Measurements from ENCODE around the gene DMC1.

The DMC1 gene

DNA sequence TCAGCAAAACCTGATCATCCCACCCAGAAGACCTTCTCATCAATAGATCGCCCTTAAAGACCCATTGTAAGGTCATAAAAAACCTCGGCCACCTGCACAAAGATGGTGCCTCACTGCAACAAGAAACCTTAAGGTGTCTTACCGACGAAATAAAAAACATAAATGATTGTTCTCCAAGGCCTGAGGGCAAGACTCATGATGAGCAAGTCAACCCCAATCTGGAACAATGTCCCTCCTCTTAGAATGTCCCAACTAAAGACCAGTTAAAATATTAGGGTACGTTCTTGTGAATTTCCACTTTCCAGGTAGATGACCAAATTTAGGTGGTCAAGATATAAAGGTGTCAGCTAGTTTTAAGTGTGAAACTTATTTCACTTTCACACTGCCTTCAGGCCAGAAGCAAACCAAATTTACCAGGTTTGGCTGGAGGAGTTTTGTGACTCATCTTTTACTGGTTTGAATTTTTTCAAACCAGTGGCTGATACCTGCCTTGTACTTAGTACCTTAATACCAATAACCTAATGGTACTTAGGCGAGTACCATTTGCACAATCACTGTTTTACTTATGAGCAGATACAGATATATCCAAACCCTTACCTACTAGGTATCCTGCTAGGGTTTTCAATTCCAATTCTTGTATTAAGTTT lies 87.2 kb downstream of the DMC1 start:
- no peak for DNase-seq
- H3K4me3 ChIP-seq (ENCODE audit: low read length), result no peak overlapping the region
- H3K4me2 ChIP-seq (ENCODE audit: low read depth, low read length), result no peak overlapping the region
- H3K27ac ChIP-seq (ENCODE audit: low read length), result no peak overlapping the region
- peaks cover 12% of the 10 kb centered on the region for H3K79me2 ChIP-seq (ENCODE audit: low read length)
- peaks cover 23% of the 10 kb centered on the region for H3K36me3 ChIP-seq (replicated peaks; ENCODE audit: insufficient read depth, low read length)
- peaks cover 9% of the 10 kb centered on the region; the same call in 1 of the 2 replicates for H3K4me1 ChIP-seq (ENCODE audit: low read length)
- no peak overlapping the region for H3K9ac ChIP-seq (ENCODE audit: low read length)
- peaks cover 50% of the 10 kb centered on the region for H3F3A ChIP-seq (ENCODE audit: insufficient read depth, low read length)
- H4K20me1 ChIP-seq (ENCODE audit: insufficient read depth, low read length), result no peaks in the 10 kb centered on the region; the same call in 1 of the 2 replicates
- TF ChIP-seq EZH2 (optimal IDR thresholded peaks at IDR 0.05; ENCODE audit: low read depth, low read length) (no peak), EZH2phosphoT487 (IDR thresholded peaks at IDR 0.05; ENCODE audit: low read length) (no peak), CTCF (IDR thresholded peaks at IDR 0.05; ENCODE audit: low read length) (no peak)
- no peaks in the 10 kb centered on the region for H3K9me2 ChIP-seq (replicated peaks; ENCODE audit: insufficient read depth, low read length)
- H2AFZ ChIP-seq (ENCODE audit: low read length), result no peak overlapping the region
- H3K27me3 ChIP-seq (replicated peaks; ENCODE audit: insufficient read depth, low read length), result no peaks in the 10 kb centered on the region
- no peaks in the 10 kb centered on the region for H3K9me3 ChIP-seq (replicated peaks; ENCODE audit: insufficient read depth, low read length)

- Histone ChIP-seq H3K4me3 (ENCODE audit: low read length) (no peak overlapping the region), H4K20me1 (ENCODE audit: insufficient read depth, low read length) (no peaks in the 10 kb centered on the region), H3K4me1 (ENCODE audit: low read length) (peaks cover 9% of the 10 kb centered on the region; the same call in 1 of the 2 replicates), H3F3A (ENCODE audit: insufficient read depth, low read length) (peaks cover 49% of the 10 kb centered on the region), H3K79me2 (ENCODE audit: low read length) (0 out of 2 replicates have a peak, but pooled peaks cover 8% of the 10 kb centered on the region), H2AFZ (ENCODE audit: low read length) (no peak overlapping the region), H3K36me3 (replicated peaks; ENCODE audit: insufficient read depth, low read length) (peaks cover 21% of the 10 kb centered on the region; the same call in 1 of the 2 replicates), H3K9me2 (replicated peaks; ENCODE audit: insufficient read depth, low read length) (no peaks in the 10 kb centered on the region), H3K9me3 (replicated peaks; ENCODE audit: insufficient read depth, low read length) (no peaks in the 10 kb centered on the region), H3K27me3 (replicated peaks; ENCODE audit: insufficient read depth, low read length) (no peaks in the 10 kb centered on the region), H3K27ac (ENCODE audit: low read length) (no peak overlapping the region), H3K4me2 (ENCODE audit: low read depth, low read length) (no peak overlapping the region), H3K9ac (ENCODE audit: low read length) (no peak overlapping the region)
- no peak for TF ChIP-seq EZH2phosphoT487 (IDR thresholded peaks at IDR 0.05; ENCODE audit: low read length)
- TF ChIP-seq CTCF (IDR thresholded peaks at IDR 0.05; ENCODE audit: low read length), result no peak
- TF ChIP-seq EZH2 (optimal IDR thresholded peaks at IDR 0.05; ENCODE audit: low read depth, low read length), result no peak
- DNase-seq, result no peak
These were observed 88.1 kb downstream of the DMC1 start for GRCh38 chr22:38481871-38482332.

DNA sequence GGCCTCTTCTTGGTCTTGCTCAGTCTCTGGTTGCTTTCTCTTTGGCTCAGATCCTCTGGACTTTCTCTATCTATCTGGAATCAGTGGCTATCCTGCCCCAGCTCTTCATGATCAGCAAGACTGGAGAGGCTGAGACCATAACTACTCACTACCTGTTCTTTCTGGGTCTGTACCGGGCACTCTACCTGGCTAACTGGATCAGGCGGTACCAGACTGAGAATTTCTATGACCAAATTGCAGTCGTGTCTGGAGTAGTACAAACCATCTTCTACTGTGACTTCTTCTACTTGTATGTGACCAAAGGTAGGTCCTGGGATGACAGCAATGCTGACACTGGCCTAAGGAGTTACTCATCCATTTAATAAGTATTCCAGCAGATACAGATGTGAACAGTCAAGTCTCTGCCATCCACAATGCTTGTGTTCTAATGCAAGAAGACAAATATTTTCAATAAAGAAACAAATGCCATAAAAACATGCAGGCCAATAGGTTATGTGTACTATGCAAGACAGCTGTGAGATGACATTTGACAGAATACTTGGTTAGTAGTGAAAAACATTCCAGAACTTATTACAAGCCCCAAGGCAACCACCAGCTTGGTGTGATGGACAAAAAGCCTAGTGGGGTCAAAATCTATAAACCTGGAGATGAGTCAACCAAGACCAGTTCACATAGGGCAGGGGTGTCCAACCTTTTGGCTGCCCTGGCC lies 88.7 kb downstream of the DMC1 start:
- no peak overlapping the region for H3K27ac ChIP-seq (ENCODE audit: low read length)

More for the DNA sequence above, 88.7 kb downstream of the DMC1 start:
- no peak for DNase-seq
- Histone ChIP-seq H3K4me1 (ENCODE audit: low read length) (peaks cover 9% of the 10 kb centered on the region; the same call in 1 of the 2 replicates), H2AFZ (ENCODE audit: low read length) (no peak overlapping the region), H3K27me3 (replicated peaks; ENCODE audit: insufficient read depth, low read length) (no peaks in the 10 kb centered on the region), H3K4me3 (ENCODE audit: low read length) (no peak overlapping the region), H3K9me2 (replicated peaks; ENCODE audit: insufficient read depth, low read length) (no peaks in the 10 kb centered on the region), H3K9me3 (replicated peaks; ENCODE audit: insufficient read depth, low read length) (no peaks in the 10 kb centered on the region), H3K79me2 (ENCODE audit: low read length) (0 out of 2 replicates have a peak, but pooled peaks cover 4% of the 10 kb centered on the region), H3F3A (ENCODE audit: insufficient read depth, low read length) (peaks cover 46% of the 10 kb centered on the region), H3K4me2 (ENCODE audit: low read depth, low read length) (no peak overlapping the region), H4K20me1 (ENCODE audit: insufficient read depth, low read length) (no peaks in the 10 kb centered on the region), H3K36me3 (replicated peaks; ENCODE audit: insufficient read depth, low read length) (peaks cover 21% of the 10 kb centered on the region; the same call in 1 of the 2 replicates), H3K9ac (ENCODE audit: low read length) (no peak overlapping the region)
- TF ChIP-seq CTCF (IDR thresholded peaks at IDR 0.05; ENCODE audit: low read length), result no peak
- TF ChIP-seq EZH2phosphoT487 (IDR thresholded peaks at IDR 0.05; ENCODE audit: low read length), result no peak
- TF ChIP-seq EZH2 (optimal IDR thresholded peaks at IDR 0.05; ENCODE audit: low read depth, low read length), result no peak
